ENCODE results near the gene GNRHR.

- TF ChIP-seq CTCF (conservative IDR thresholded peaks at IDR 0.05 in 1 of 2, IDR thresholded peaks at IDR 0.05 in 1 of 2; ENCODE audit: low read depth in 1 of 2, low read length in 2 of 2): no peak
- no peak for TF ChIP-seq EZH2 (IDR thresholded peaks at IDR 0.05; ENCODE audit: low read length, missing control alignments)
These were observed 4.9 kb downstream of the GNRHR start for GRCh38 chr4:67749286-67749685.

Data from fibroblast of lung (primary cell).